Measurements from ENCODE around the gene C9orf153.

DNA sequence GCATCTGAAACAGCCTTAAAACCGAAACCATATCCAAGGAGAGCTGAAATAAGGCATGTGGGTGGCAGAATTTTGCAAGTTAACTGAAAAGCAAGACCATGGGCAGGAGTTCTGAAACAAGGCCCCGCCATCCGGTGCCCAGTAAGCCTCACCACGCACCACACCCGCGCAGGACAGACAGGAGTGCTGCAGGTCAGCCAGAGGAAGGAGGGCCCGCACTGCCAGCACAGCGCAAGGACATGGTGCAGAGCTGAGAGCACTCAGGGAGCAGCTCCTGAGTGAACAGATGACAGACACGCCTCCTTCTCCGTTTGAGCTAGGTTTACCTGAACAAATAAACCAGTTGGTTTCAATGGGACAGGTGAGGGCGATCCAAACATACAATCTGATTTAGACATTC lies 39.4 kb upstream of the C9orf153 start:
- TF ChIP-seq, protein P1, sequence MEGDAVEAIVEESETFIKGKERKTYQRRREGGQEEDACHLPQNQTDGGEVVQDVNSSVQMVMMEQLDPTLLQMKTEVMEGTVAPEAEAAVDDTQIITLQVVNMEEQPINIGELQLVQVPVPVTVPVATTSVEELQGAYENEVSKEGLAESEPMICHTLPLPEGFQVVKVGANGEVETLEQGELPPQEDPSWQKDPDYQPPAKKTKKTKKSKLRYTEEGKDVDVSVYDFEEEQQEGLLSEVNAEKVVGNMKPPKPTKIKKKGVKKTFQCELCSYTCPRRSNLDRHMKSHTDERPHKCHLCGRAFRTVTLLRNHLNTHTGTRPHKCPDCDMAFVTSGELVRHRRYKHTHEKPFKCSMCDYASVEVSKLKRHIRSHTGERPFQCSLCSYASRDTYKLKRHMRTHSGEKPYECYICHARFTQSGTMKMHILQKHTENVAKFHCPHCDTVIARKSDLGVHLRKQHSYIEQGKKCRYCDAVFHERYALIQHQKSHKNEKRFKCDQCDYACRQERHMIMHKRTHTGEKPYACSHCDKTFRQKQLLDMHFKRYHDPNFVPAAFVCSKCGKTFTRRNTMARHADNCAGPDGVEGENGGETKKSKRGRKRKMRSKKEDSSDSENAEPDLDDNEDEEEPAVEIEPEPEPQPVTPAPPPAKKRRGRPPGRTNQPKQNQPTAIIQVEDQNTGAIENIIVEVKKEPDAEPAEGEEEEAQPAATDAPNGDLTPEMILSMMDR (conservative IDR thresholded peaks at IDR 0.05; ENCODE audit: low read depth, low read length): no peak
- TF ChIP-seq NFE2L2 (IDR thresholded peaks at IDR 0.05; ENCODE audit: low read depth, low read length) (no peak), POLR2A (IDR thresholded peaks at IDR 0.05; ENCODE audit: low read depth, low read length) (no peak), BHLHE40 (IDR thresholded peaks at IDR 0.05; ENCODE audit: low read depth, low read length) (no peak), CHD1 (IDR thresholded peaks at IDR 0.05; ENCODE audit: low read depth, low read length) (no peak), RFX5 (IDR thresholded peaks at IDR 0.05; ENCODE audit: low read depth, low read length) (no peak), CEBPB (IDR thresholded peaks at IDR 0.05; ENCODE audit: low read depth, low read length) (no peak)
- TF ChIP-seq, protein P2, sequence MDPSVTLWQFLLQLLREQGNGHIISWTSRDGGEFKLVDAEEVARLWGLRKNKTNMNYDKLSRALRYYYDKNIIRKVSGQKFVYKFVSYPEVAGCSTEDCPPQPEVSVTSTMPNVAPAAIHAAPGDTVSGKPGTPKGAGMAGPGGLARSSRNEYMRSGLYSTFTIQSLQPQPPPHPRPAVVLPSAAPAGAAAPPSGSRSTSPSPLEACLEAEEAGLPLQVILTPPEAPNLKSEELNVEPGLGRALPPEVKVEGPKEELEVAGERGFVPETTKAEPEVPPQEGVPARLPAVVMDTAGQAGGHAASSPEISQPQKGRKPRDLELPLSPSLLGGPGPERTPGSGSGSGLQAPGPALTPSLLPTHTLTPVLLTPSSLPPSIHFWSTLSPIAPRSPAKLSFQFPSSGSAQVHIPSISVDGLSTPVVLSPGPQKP (IDR thresholded peaks at IDR 0.05; ENCODE audit: borderline replicate concordance, low read depth, low read length): no peak

Data from IMR-90 (cell line).